ENCODE data around the gene FRMD3. TPM values are rescaled to one million over a fixed set of nuclear protein-coding genes. Genes with fewer than 3 reads are reported as not detected.

FRMD3 gene
- total RNA-seq, 1 experiment from 2014 or later = 1.4 TPM

DNA sequence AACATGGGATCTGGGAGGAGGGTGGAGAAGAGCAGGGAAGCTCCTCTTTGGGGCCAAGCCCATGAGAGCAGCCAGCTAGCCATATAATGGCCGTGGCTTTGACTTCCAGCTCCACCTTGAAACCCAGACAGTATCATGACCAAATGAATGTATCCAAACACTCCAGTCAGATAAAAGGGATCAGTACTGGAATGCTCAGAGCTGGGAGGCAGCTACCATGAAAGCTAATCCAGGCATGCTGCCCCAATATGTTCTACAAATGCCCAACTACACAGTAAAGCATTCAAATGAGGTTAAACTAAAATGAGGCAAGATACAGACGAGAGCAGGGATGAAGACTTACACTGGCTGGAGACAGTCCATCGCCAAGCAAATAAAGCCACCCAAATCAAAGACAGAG, 69.4 kb downstream of the FRMD3 start:
- TF ChIP-seq, protein P1, sequence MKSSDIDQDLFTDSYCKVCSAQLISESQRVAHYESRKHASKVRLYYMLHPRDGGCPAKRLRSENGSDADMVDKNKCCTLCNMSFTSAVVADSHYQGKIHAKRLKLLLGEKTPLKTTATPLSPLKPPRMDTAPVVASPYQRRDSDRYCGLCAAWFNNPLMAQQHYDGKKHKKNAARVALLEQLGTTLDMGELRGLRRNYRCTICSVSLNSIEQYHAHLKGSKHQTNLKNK (CRISPR knock-in tag; IDR thresholded peaks at IDR 0.05) = no peak
- TF ChIP-seq, protein P2, sequence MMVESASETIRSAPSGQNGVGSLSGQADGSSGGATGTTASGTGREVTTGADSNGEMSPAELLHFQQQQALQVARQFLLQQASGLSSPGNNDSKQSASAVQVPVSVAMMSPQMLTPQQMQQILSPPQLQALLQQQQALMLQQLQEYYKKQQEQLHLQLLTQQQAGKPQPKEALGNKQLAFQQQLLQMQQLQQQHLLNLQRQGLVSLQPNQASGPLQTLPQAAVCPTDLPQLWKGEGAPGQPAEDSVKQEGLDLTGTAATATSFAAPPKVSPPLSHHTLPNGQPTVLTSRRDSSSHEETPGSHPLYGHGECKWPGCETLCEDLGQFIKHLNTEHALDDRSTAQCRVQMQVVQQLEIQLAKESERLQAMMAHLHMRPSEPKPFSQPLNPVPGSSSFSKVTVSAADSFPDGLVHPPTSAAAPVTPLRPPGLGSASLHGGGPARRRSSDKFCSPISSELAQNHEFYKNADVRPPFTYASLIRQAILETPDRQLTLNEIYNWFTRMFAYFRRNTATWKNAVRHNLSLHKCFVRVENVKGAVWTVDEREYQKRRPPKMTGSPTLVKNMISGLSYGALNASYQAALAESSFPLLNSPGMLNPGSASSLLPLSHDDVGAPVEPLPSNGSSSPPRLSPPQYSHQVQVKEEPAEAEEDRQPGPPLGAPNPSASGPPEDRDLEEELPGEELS (CRISPR knock-in tag; IDR thresholded peaks at IDR 0.05) = no peak
- TF ChIP-seq ZNF121 (CRISPR knock-in tag; IDR thresholded peaks at IDR 0.05) (no peak), MYBL2 (CRISPR knock-in tag; IDR thresholded peaks at IDR 0.05) (no peak), GTF2I (CRISPR knock-in tag; conservative IDR thresholded peaks at IDR 0.05) (no peak), ELF4 (CRISPR knock-in tag; IDR thresholded peaks at IDR 0.05; ENCODE audit: low read depth) (no peak), NFATC4 (CRISPR knock-in tag; IDR thresholded peaks at IDR 0.05) (no peak), SP1 (CRISPR knock-in tag; conservative IDR thresholded peaks at IDR 0.05) (no peak), ZNF232 (CRISPR knock-in tag; IDR thresholded peaks at IDR 0.05) (no peak)
- TF ChIP-seq, protein P3, sequence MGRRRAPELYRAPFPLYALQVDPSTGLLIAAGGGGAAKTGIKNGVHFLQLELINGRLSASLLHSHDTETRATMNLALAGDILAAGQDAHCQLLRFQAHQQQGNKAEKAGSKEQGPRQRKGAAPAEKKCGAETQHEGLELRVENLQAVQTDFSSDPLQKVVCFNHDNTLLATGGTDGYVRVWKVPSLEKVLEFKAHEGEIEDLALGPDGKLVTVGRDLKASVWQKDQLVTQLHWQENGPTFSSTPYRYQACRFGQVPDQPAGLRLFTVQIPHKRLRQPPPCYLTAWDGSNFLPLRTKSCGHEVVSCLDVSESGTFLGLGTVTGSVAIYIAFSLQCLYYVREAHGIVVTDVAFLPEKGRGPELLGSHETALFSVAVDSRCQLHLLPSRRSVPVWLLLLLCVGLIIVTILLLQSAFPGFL (CRISPR knock-in tag; IDR thresholded peaks at IDR 0.05; ENCODE audit: borderline replicate concordance) = no peak
- TF ChIP-seq, protein P4, sequence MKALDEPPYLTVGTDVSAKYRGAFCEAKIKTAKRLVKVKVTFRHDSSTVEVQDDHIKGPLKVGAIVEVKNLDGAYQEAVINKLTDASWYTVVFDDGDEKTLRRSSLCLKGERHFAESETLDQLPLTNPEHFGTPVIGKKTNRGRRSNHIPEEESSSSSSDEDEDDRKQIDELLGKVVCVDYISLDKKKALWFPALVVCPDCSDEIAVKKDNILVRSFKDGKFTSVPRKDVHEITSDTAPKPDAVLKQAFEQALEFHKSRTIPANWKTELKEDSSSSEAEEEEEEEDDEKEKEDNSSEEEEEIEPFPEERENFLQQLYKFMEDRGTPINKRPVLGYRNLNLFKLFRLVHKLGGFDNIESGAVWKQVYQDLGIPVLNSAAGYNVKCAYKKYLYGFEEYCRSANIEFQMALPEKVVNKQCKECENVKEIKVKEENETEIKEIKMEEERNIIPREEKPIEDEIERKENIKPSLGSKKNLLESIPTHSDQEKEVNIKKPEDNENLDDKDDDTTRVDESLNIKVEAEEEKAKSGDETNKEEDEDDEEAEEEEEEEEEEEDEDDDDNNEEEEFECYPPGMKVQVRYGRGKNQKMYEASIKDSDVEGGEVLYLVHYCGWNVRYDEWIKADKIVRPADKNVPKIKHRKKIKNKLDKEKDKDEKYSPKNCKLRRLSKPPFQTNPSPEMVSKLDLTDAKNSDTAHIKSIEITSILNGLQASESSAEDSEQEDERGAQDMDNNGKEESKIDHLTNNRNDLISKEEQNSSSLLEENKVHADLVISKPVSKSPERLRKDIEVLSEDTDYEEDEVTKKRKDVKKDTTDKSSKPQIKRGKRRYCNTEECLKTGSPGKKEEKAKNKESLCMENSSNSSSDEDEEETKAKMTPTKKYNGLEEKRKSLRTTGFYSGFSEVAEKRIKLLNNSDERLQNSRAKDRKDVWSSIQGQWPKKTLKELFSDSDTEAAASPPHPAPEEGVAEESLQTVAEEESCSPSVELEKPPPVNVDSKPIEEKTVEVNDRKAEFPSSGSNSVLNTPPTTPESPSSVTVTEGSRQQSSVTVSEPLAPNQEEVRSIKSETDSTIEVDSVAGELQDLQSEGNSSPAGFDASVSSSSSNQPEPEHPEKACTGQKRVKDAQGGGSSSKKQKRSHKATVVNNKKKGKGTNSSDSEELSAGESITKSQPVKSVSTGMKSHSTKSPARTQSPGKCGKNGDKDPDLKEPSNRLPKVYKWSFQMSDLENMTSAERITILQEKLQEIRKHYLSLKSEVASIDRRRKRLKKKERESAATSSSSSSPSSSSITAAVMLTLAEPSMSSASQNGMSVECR (CRISPR knock-in tag; IDR thresholded peaks at IDR 0.05; ENCODE audit: borderline replicate concordance) = no peak
- TF ChIP-seq, protein P5, sequence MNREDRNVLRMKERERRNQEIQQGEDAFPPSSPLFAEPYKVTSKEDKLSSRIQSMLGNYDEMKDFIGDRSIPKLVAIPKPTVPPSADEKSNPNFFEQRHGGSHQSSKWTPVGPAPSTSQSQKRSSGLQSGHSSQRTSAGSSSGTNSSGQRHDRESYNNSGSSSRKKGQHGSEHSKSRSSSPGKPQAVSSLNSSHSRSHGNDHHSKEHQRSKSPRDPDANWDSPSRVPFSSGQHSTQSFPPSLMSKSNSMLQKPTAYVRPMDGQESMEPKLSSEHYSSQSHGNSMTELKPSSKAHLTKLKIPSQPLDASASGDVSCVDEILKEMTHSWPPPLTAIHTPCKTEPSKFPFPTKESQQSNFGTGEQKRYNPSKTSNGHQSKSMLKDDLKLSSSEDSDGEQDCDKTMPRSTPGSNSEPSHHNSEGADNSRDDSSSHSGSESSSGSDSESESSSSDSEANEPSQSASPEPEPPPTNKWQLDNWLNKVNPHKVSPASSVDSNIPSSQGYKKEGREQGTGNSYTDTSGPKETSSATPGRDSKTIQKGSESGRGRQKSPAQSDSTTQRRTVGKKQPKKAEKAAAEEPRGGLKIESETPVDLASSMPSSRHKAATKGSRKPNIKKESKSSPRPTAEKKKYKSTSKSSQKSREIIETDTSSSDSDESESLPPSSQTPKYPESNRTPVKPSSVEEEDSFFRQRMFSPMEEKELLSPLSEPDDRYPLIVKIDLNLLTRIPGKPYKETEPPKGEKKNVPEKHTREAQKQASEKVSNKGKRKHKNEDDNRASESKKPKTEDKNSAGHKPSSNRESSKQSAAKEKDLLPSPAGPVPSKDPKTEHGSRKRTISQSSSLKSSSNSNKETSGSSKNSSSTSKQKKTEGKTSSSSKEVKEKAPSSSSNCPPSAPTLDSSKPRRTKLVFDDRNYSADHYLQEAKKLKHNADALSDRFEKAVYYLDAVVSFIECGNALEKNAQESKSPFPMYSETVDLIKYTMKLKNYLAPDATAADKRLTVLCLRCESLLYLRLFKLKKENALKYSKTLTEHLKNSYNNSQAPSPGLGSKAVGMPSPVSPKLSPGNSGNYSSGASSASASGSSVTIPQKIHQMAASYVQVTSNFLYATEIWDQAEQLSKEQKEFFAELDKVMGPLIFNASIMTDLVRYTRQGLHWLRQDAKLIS (CRISPR knock-in tag; IDR thresholded peaks at IDR 0.05; ENCODE audit: borderline replicate concordance) = no peak
- TF ChIP-seq, protein P6, sequence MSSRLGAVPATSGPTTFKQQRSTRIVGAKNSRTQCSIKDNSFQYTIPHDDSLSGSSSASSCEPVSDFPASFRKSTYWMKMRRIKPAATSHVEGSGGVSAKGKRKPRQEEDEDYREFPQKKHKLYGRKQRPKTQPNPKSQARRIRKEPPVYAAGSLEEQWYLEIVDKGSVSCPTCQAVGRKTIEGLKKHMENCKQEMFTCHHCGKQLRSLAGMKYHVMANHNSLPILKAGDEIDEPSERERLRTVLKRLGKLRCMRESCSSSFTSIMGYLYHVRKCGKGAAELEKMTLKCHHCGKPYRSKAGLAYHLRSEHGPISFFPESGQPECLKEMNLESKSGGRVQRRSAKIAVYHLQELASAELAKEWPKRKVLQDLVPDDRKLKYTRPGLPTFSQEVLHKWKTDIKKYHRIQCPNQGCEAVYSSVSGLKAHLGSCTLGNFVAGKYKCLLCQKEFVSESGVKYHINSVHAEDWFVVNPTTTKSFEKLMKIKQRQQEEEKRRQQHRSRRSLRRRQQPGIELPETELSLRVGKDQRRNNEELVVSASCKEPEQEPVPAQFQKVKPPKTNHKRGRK (CRISPR knock-in tag; IDR thresholded peaks at IDR 0.05; ENCODE audit: borderline replicate concordance) = no peak
- Mint-ChIP-seq H3K36me3 (no peaks in the 10 kb centered on the region), H3K4me3 (no peak overlapping the region), H3K27ac (peak overlapping the region; percentile 19; the same call in 1 of the 2 replicates), H3K9me3 (no peaks in the 10 kb centered on the region), H3K27me3 (ENCODE audit: low read depth) (no peaks in the 10 kb centered on the region), H3K4me1 (peaks cover 46% of the 10 kb centered on the region)
- DNase-seq (ENCODE audit: low spot score) (no peak), ATAC-seq (no peak)
- ChIA-PET POLR2A (no interaction called here), CTCF (interaction anchor here (1.0 to 4.0 kb wide), 3 partner anchors 41 to 135 kb away, joined by 3 to 15 read pairs (median 3); partner anchors contain the start of gene FRMD3)

All from WTC11 (cell line).